A673 (cell line): Measurements from ENCODE around the gene PMPCA. TPM values are rescaled to one million over a fixed set of nuclear protein-coding genes. Genes with fewer than 3 reads are reported as not detected.

Experiments used
- BruUV-seq: library from RNA; stranded (reverse); fragments of 400-500 nt; replicated peaks from 2 replicates; lab custom pipeline; 2021; lab: Mats Ljungman, UMichigan
- CTCF ChIA-PET: fragments of 300-600 bp; sonication (Branson Sonifier 250); formaldehyde crosslinking; loops from one replicate; lab custom pipeline; 2022; ENCODE audit warnings: antibody characterized with exemption; lab: Charles Lee
- POLR2A ChIA-PET: fragments of 300-600 bp; sonication (Branson Sonifier 250); formaldehyde crosslinking; loops from one replicate; lab custom pipeline; 2022; ENCODE audit warnings: antibody characterized with exemption; ENCODE audit not compliant: low non-redundant PET; lab: Charles Lee
- DNase-seq: peaks from one replicate; pipeline ENCODE4 v3.0.0-alpha.2; 2015; ENCODE audit warnings: low spot score
- H3K27ac ChIP-seq: fragments of 200-600 bp; sonication (generic); 2 replicates; pipeline ENCODE4 v1.5.1; 2016; ENCODE audit warnings: mixed run types, low read depth, mild to moderate bottlenecking, mixed read lengths, antibody characterized with exemption, low read length; ENCODE audit not compliant: poor library complexity, severe bottlenecking
- H3K27me3 ChIP-seq: fragments of 200-600 bp; sonication (generic); replicated peaks from 2 replicates; pipeline ENCODE4 v1.6.1; 2017; ENCODE audit warnings: mixed run types, low read depth, mild to moderate bottlenecking, mixed read lengths, antibody characterized with exemption, low read length; ENCODE audit not compliant: insufficient read depth, poor library complexity
- H3K36me3 ChIP-seq: fragments of 200-600 bp; sonication (generic); 2 replicates; pipeline ENCODE4 v1.6.1; 2016; ENCODE audit warnings: mixed run types, mild to moderate bottlenecking, mixed read lengths, antibody characterized with exemption, low read length; ENCODE audit not compliant: insufficient read depth, poor library complexity, severe bottlenecking
- H3K4me1 ChIP-seq: fragments of 200-600 bp; sonication (generic); 2 replicates; pipeline ENCODE4 v1.6.1; 2017; ENCODE audit warnings: mixed run types, mild to moderate bottlenecking, mixed read lengths, antibody characterized with exemption, low read length; ENCODE audit not compliant: insufficient read depth, poor library complexity, severe bottlenecking
- H3K4me3 ChIP-seq: fragments of 200-600 bp; sonication (generic); 2 replicates; pipeline ENCODE4 v1.5.1; 2016; ENCODE audit warnings: low read depth, mixed run types, mild to moderate bottlenecking, mixed read lengths, low read length; ENCODE audit not compliant: poor library complexity, severe bottlenecking
- H3K9me3 ChIP-seq: fragments of 200-600 bp; sonication (generic); 2 replicates; pipeline ENCODE4 v1.6.1; 2016; ENCODE audit warnings: mixed run types, low read depth, mild to moderate bottlenecking, mixed read lengths, antibody characterized with exemption, low read length; ENCODE audit not compliant: poor library complexity, severe bottlenecking
- CTCF ChIP-seq: fragments of 300-800, 200-600 bp; sonication (generic); conservative IDR thresholded peaks from 2 replicates; pipeline ENCODE4 v1.5.1; 2017; ENCODE audit warnings: low read depth, mild to moderate bottlenecking, antibody characterized with exemption, low read length, moderate library complexity, mixed read lengths
- EZH2 ChIP-seq: fragments of 200-600 bp; sonication (generic); IDR thresholded peaks from 2 replicates; pipeline ENCODE4 v1.6.1; 2017; ENCODE audit warnings: borderline replicate concordance, low read depth, mild to moderate bottlenecking, mixed read lengths, antibody characterized with exemption, low read length; ENCODE audit not compliant: poor library complexity, severe bottlenecking
- intact Hi-C: fragments of 100-400 bp; cut with micrococcal nuclease; formaldehyde crosslinking; loops from one replicate; pipeline ENCODE4 v1.10.0; 2022; ENCODE audit not compliant: unreplicated experiment
- total RNA-seq: library from RNA; stranded (reverse); gene quantifications from 2 replicates; pipeline ENCODE4 v1.2.3, GENCODE V29; 2021

Gene PMPCA
- total RNA-seq, 1 experiment from 2014 or later: 94.8 TPM

GRCh38 chr9:136383436-136383835, 27.0 kb upstream of the PMPCA start:
- DNase-seq: no peak
- TF ChIP-seq CTCF (no peak), EZH2 (no peak)
- no peak overlapping the region for H3K4me3 ChIP-seq
- no peaks in the 10 kb centered on the region for H3K9me3 ChIP-seq
- peaks cover 75% of the 10 kb centered on the region for H3K36me3 ChIP-seq
- POLR2A ChIA-PET: no interaction called here
- no TSS peak for BruUV-seq
- no peaks in the 10 kb centered on the region for H3K27me3 ChIP-seq
- CTCF ChIA-PET: no interaction called here
- no peaks in the 10 kb centered on the region for H3K4me1 ChIP-seq
- intact Hi-C loops: no loop called here
- H3K27ac ChIP-seq: no peak overlapping the region

GRCh38 chr9:136385015-136385414, 25.4 kb upstream of the PMPCA start:
- Histone ChIP-seq H3K4me1 (no peaks in the 10 kb centered on the region), H3K27ac (no peak overlapping the region), H3K9me3 (no peaks in the 10 kb centered on the region), H3K36me3 (peaks cover 67% of the 10 kb centered on the region), H3K4me3 (no peak overlapping the region), H3K27me3 (no peaks in the 10 kb centered on the region)
- no TSS peak for BruUV-seq
- ChIA-PET CTCF (no interaction called here), POLR2A (no interaction called here)
- intact Hi-C loops: no loop called here
- TF ChIP-seq EZH2 (no peak), CTCF (no peak)
- no peak for DNase-seq

GRCh38 chr9:136386018-136386417, 24.4 kb upstream of the PMPCA start:
- intact Hi-C loops: no loop called here
- POLR2A ChIA-PET: no interaction called here
- Histone ChIP-seq H3K36me3 (peaks cover 66% of the 10 kb centered on the region), H3K27me3 (no peaks in the 10 kb centered on the region), H3K4me1 (no peaks in the 10 kb centered on the region), H3K4me3 (no peak overlapping the region), H3K9me3 (no peaks in the 10 kb centered on the region), H3K27ac (no peak overlapping the region)
- CTCF ChIA-PET: no interaction called here
- TF ChIP-seq CTCF: no peak
- TF ChIP-seq EZH2: no peak
- no peak for DNase-seq
- BruUV-seq: TSS peak; percentile 25
